PFSK-1 (cell line): ENCODE results near the gene PAF1.

ENCODE experiments used
- FOXP2 ChIP-seq: optimal IDR thresholded peaks from 2 replicates; pipeline ENCODE3; 2011; ENCODE audit warnings: borderline replicate concordance, control low read depth, inconsistent platforms; ENCODE audit not compliant: insufficient read depth; ENCODE audit errors: extremely low read length, extremely low read depth
- POLR2AphosphoS5 ChIP-seq: IDR thresholded peaks from 2 replicates; pipeline ENCODE4 v1.6.1; 2012; ENCODE audit warnings: low read depth, mild to moderate bottlenecking, control low read depth, low read length, moderate library complexity
- SIN3A ChIP-seq: IDR thresholded peaks from 2 replicates; pipeline ENCODE4 v1.6.1; 2012; ENCODE audit warnings: mild to moderate bottlenecking, low read length, moderate library complexity, borderline replicate concordance; ENCODE audit not compliant: insufficient read depth
- TAF1 ChIP-seq: IDR thresholded peaks from 2 replicates; pipeline ENCODE4 v1.6.1; 2012; ENCODE audit warnings: low read length, control low read depth, borderline replicate concordance; ENCODE audit not compliant: insufficient read depth
- TF ChIP-seq, protein P1 (sequence below), 2 experiments: IDR thresholded peaks; 2 replicates each; pipeline versions ENCODE4 v1.6.1 to v1.8.0; 2011 to 2012; ENCODE audit warnings: low read depth in 2 of 2, low read length in 2 of 2, control low read depth in 1 of 2, inconsistent platforms in 1 of 2, mild to moderate bottlenecking in 1 of 2, moderate library complexity in 1 of 2; ENCODE audit not compliant: insufficient read depth in 1 of 2

DNA sequence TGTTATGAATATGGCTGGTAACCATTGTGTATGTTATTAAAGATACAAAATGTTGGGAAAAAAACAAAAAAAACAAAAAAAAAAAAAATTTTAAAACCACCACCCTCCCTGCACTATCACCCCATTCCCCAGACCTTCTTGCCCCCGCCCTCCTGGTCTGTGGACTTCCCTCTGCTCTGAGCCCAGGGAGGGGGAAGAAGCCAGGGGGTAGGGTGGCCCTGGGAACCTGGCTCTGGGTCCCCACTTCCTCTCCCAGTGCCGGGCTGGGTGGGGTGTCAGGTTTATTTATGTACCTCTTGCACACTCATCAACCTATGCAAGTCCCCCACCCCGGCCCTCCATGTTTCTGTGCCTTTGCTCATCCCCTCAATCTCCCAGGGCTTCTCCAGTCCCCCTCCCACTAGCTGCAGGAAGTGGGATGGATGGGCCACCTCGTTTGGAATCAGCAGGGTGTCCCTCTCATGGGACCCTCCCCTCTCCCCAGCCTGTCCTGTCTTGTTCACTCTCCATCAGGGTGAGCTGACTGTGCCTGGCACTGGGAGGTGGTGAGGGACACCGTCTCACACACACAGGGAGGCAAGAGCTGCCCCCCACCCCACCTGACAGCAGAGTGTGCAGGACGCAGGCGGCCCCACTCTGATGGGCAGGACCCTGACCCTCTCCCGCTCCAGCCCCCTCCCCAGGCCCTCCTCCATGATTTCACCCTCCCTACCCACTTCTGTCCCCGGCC, 5.9 kb downstream of the PAF1 start:
- TF ChIP-seq TAF1, result no peak
- TF ChIP-seq, protein P1, sequence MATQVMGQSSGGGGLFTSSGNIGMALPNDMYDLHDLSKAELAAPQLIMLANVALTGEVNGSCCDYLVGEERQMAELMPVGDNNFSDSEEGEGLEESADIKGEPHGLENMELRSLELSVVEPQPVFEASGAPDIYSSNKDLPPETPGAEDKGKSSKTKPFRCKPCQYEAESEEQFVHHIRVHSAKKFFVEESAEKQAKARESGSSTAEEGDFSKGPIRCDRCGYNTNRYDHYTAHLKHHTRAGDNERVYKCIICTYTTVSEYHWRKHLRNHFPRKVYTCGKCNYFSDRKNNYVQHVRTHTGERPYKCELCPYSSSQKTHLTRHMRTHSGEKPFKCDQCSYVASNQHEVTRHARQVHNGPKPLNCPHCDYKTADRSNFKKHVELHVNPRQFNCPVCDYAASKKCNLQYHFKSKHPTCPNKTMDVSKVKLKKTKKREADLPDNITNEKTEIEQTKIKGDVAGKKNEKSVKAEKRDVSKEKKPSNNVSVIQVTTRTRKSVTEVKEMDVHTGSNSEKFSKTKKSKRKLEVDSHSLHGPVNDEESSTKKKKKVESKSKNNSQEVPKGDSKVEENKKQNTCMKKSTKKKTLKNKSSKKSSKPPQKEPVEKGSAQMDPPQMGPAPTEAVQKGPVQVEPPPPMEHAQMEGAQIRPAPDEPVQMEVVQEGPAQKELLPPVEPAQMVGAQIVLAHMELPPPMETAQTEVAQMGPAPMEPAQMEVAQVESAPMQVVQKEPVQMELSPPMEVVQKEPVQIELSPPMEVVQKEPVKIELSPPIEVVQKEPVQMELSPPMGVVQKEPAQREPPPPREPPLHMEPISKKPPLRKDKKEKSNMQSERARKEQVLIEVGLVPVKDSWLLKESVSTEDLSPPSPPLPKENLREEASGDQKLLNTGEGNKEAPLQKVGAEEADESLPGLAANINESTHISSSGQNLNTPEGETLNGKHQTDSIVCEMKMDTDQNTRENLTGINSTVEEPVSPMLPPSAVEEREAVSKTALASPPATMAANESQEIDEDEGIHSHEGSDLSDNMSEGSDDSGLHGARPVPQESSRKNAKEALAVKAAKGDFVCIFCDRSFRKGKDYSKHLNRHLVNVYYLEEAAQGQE (IDR thresholded peaks at IDR 0.05; ENCODE audit: insufficient read depth in 1 of 2, low read depth in 2 of 2, low read length in 2 of 2), result no peak
- no peak for TF ChIP-seq POLR2AphosphoS5
- TF ChIP-seq FOXP2, result no peak
- TF ChIP-seq SIN3A, result no peak
